HepG2 (cell line): ENCODE results near the gene SLC35B1. TPM values are rescaled to one million over a fixed set of nuclear protein-coding genes. Genes with fewer than 3 reads are reported as not detected.

Source experiments
- BCL6 ChIP-seq: IDR thresholded peaks from 2 replicates; pipeline ENCODE4 v1.6.1; 2016; ENCODE audit warnings: missing genetic modification reagents, missing compliant biosample characterization
- CREM ChIP-seq, 2 experiments: sonication (generic) in 1 of 2; formaldehyde crosslinking in 1 of 2; IDR thresholded peaks; 2 replicates each; pipeline versions ENCODE4 v1.4.0 to v1.6.1; 2016 to 2020; ENCODE audit warnings: antibody characterized with exemption in 1 of 2, mild to moderate bottlenecking in 1 of 2, missing genetic modification reagents in 1 of 2
- HIVEP1 ChIP-seq: sonication (generic); formaldehyde crosslinking; IDR thresholded peaks from 2 replicates; pipeline ENCODE4 v1.4.0; 2020; ENCODE audit warnings: mild to moderate bottlenecking, missing genetic modification reagents
- HNRNPLL ChIP-seq: fragments of 200-400 bp; formaldehyde crosslinking; IDR thresholded peaks from 2 replicates; pipeline ENCODE4 v1.6.1; 2017; ENCODE audit warnings: mild to moderate bottlenecking, low read depth, low read length; ENCODE audit not compliant: poor library complexity, severe bottlenecking
- HOXD1 ChIP-seq: sonication (generic); formaldehyde crosslinking; IDR thresholded peaks from 2 replicates; pipeline ENCODE4 v1.5.0; 2020; ENCODE audit warnings: missing genetic modification reagents
- KLF6 ChIP-seq: IDR thresholded peaks from 2 replicates; pipeline ENCODE4 v1.8.0; 2016; ENCODE audit warnings: missing biosample characterization, missing genetic modification reagents
- MAZ ChIP-seq, 2 experiments: sonication (generic) in 1 of 2; formaldehyde crosslinking in 1 of 2; IDR thresholded peaks; 2 replicates each; pipeline versions ENCODE4 v1.5.0 to v1.6.1; 2012 to 2020; ENCODE audit warnings: low read depth in 2 of 2, mild to moderate bottlenecking in 2 of 2, borderline replicate concordance in 1 of 2, improper control_type of control experiment in 1 of 2, low read length in 1 of 2, missing genetic modification reagents in 1 of 2, moderate library complexity in 1 of 2
- MYNN ChIP-seq: sonication (generic); formaldehyde crosslinking; IDR thresholded peaks from 2 replicates; pipeline ENCODE4 v1.4.0; 2020; ENCODE audit warnings: mild to moderate bottlenecking, low read depth, missing genetic modification reagents
- NFE2 ChIP-seq: sonication (generic); formaldehyde crosslinking; IDR thresholded peaks from 2 replicates; pipeline ENCODE4 v1.4.0; 2020; ENCODE audit warnings: missing genetic modification reagents
- PCBP1 ChIP-seq: fragments of 200-400 bp; formaldehyde crosslinking; IDR thresholded peaks from 2 replicates; pipeline ENCODE4 v1.6.1; 2017; ENCODE audit warnings: mild to moderate bottlenecking, low read depth, low read length, borderline replicate concordance
- ZBTB4 ChIP-seq: sonication (generic); formaldehyde crosslinking; IDR thresholded peaks from 2 replicates; pipeline ENCODE4 v1.4.0; 2020; ENCODE audit warnings: missing genetic modification reagents, mild to moderate bottlenecking, borderline replicate concordance
- ZNF343 ChIP-seq: sonication (generic); formaldehyde crosslinking; IDR thresholded peaks from 2 replicates; pipeline ENCODE4 v1.4.0; 2020; ENCODE audit warnings: mild to moderate bottlenecking, missing genetic modification reagents
- ZNF510 ChIP-seq: sonication (generic); formaldehyde crosslinking; IDR thresholded peaks from 2 replicates; pipeline ENCODE4 v1.4.0; 2020; ENCODE audit warnings: low read depth, mild to moderate bottlenecking, missing genetic modification reagents
- polyA plus RNA-seq, 8 experiments: library from polyadenylated mRNA; depleted of rRNA in 3 of 8; stranded (reverse) in 7 of 8; unstranded in 1 of 8; fragments of >200 nt; fragmentation: Illumina TruSeq in 4 of 8; extraction: Trizol in 4 of 8; gene quantifications; 2 replicates each; pipeline versions ENCODE4 v1.2.1 to v1.2.3, GENCODE V29; 2011 to 2016; ENCODE audit warnings: low read depth in 4 of 8, missing spikeins in 1 of 8, mixed read lengths in 1 of 8; ENCODE audit not compliant: insufficient read depth in 1 of 8
- total RNA-seq, 5 experiments: library from RNA; depleted of rRNA; stranded (reverse); fragments of >200 nt; fragmentation: Illumina TruSeq; extraction: Trizol; gene quantifications; 2 replicates each; pipeline ENCODE4 v1.2.3, GENCODE V29; 2016; ENCODE audit warnings: low read depth in 1 of 5
- TF ChIP-seq, protein P1 (sequence below), 2 experiments: sonication (generic) in 1 of 2; formaldehyde crosslinking in 1 of 2; IDR thresholded peaks; 2 replicates each; pipeline versions ENCODE4 v1.4.0 to v1.6.1; 2016 to 2020; ENCODE audit warnings: borderline replicate concordance in 1 of 2, low read depth in 1 of 2, mild to moderate bottlenecking in 1 of 2, missing genetic modification reagents in 1 of 2
- TF ChIP-seq, protein P2 (sequence below): sonication (generic); formaldehyde crosslinking; IDR thresholded peaks from 2 replicates; pipeline ENCODE4 v1.4.0; 2020; ENCODE audit warnings: low read depth, mild to moderate bottlenecking, missing genetic modification reagents
- TF ChIP-seq, protein P3 (sequence below): sonication (generic); formaldehyde crosslinking; conservative IDR thresholded peaks from 2 replicates; pipeline ENCODE4 v1.5.0; 2020; ENCODE audit warnings: missing genetic modification reagents

Gene SLC35B1
- total and polyA plus RNA-seq, 2 of the 13 experiments (the other 11 are each of a cell fraction or from before 2014, with no cell fraction given) = 99.6 to 113 TPM

DNA sequence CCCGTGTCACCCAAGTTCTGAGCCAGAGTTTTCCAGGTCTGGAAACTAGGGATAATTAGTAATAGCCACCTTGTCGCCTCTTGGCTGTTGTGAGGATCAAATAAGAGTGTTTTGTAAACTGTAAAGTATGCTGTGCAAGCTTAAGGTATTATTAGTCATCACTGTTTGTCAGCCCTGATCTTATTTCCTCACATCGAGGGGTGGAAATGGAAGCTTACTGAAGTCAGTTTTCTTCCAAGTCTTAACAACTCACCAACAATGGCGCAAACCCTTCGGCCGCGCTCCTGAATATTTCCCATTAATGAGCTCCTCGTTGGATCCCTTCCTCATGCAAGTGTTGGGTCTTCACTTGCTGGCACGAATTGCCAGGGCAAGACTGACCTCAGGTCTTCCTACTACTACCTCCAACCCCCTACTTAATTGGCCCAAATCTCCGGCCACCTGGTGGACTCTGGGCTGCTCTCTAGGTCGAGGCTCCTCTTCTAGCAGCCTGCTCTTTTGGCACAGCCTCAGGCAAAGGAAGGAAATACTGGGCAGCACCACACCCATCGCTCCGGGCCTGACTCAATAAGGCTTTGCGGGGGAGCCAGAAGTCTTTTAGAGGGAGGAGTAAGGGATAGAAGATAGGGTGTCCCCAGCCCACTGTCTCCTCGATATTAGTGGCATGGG lies 885 bp upstream of the SLC35B1 start (continued):
- TF ChIP-seq, protein P1, sequence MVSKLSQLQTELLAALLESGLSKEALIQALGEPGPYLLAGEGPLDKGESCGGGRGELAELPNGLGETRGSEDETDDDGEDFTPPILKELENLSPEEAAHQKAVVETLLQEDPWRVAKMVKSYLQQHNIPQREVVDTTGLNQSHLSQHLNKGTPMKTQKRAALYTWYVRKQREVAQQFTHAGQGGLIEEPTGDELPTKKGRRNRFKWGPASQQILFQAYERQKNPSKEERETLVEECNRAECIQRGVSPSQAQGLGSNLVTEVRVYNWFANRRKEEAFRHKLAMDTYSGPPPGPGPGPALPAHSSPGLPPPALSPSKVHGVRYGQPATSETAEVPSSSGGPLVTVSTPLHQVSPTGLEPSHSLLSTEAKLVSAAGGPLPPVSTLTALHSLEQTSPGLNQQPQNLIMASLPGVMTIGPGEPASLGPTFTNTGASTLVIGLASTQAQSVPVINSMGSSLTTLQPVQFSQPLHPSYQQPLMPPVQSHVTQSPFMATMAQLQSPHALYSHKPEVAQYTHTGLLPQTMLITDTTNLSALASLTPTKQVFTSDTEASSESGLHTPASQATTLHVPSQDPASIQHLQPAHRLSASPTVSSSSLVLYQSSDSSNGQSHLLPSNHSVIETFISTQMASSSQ (IDR thresholded peaks at IDR 0.05; ENCODE audit: low read depth) = no peak
- TF ChIP-seq, protein P1 (CRISPR knock-in tag; IDR thresholded peaks at IDR 0.05; ENCODE audit: borderline replicate concordance) = 0 out of 2 replicates have a peak, but pooled peaks have one; percentile 7
- no peak for TF ChIP-seq PCBP1
- TF ChIP-seq CREM (IDR thresholded peaks at IDR 0.05) = no peak
- no peak for TF ChIP-seq CREM (CRISPR knock-in tag; IDR thresholded peaks at IDR 0.05)
- TF ChIP-seq, protein P2, sequence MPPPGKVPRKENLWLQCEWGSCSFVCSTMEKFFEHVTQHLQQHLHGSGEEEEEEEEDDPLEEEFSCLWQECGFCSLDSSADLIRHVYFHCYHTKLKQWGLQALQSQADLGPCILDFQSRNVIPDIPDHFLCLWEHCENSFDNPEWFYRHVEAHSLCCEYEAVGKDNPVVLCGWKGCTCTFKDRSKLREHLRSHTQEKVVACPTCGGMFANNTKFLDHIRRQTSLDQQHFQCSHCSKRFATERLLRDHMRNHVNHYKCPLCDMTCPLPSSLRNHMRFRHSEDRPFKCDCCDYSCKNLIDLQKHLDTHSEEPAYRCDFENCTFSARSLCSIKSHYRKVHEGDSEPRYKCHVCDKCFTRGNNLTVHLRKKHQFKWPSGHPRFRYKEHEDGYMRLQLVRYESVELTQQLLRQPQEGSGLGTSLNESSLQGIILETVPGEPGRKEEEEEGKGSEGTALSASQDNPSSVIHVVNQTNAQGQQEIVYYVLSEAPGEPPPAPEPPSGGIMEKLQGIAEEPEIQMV = 0 out of 2 replicates have a peak, but pooled peaks have one; percentile 2
- 0 out of 2 replicates have a peak, but pooled peaks have one; percentile 3 for TF ChIP-seq HOXD1
- no peak; the same call in 1 of the 2 replicates for TF ChIP-seq KLF6
- no peak for TF ChIP-seq NFE2 (CRISPR knock-in tag)
- peak; percentile 75 for TF ChIP-seq ZNF343
- TF ChIP-seq BCL6 (CRISPR knock-in tag) = no peak
- no peak for TF ChIP-seq MYNN (CRISPR knock-in tag)
- 0 out of 2 replicates have a peak, but pooled peaks have one; percentile 21 for TF ChIP-seq ZBTB4 (CRISPR knock-in tag)
- TF ChIP-seq MAZ (IDR thresholded peaks at IDR 0.05; ENCODE audit: borderline replicate concordance, low read depth, low read length) = no peak
- no peak for TF ChIP-seq MAZ (CRISPR knock-in tag; IDR thresholded peaks at IDR 0.05; ENCODE audit: low read depth)
- no peak for TF ChIP-seq HIVEP1 (CRISPR knock-in tag)
- TF ChIP-seq, protein P3, sequence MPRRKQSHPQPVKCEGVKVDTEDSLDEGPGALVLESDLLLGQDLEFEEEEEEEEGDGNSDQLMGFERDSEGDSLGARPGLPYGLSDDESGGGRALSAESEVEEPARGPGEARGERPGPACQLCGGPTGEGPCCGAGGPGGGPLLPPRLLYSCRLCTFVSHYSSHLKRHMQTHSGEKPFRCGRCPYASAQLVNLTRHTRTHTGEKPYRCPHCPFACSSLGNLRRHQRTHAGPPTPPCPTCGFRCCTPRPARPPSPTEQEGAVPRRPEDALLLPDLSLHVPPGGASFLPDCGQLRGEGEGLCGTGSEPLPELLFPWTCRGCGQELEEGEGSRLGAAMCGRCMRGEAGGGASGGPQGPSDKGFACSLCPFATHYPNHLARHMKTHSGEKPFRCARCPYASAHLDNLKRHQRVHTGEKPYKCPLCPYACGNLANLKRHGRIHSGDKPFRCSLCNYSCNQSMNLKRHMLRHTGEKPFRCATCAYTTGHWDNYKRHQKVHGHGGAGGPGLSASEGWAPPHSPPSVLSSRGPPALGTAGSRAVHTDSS = no peak
- TF ChIP-seq HNRNPLL = no peak
- 0 out of 2 replicates have a peak, but pooled peaks have one; percentile 0 for TF ChIP-seq ZNF510 (CRISPR knock-in tag)
